ENCODE measurements around the gene DCTN5. TPM values are rescaled to one million over a fixed set of nuclear protein-coding genes. Genes with fewer than 3 reads are reported as not detected.

Gene DCTN5
- total and polyA plus RNA-seq, 4 donors = 9.0 to 44.7 (median 29.1) TPM

GRCh38 chr16:23683487-23683886, 42.2 kb downstream of the DCTN5 start:
- intact Hi-C loops (cut with DNase I) = no loop called here
- Histone ChIP-seq H3K9me3 (ENCODE audit: control insufficient read depth, low read length) (no peaks in the 10 kb centered on the region), H3K4me1 (ENCODE audit: control insufficient read depth in 1 of 2, insufficient read depth in 2 of 2, low read length in 2 of 2) (no peaks in the 10 kb centered on the region), H3K36me3 (ENCODE audit: control insufficient read depth in 1 of 2, insufficient read depth in 2 of 2, low read length in 1 of 2) (peaks cover 0 to 2% of the 10 kb centered on the region in 2 donors), H3K4me3 (ENCODE audit: low read length in 2 of 2) (no peak overlapping the region), H3K27me3 (ENCODE audit: control insufficient read depth in 1 of 2, insufficient read depth in 2 of 2, low read length in 1 of 2) (no peaks in the 10 kb centered on the region), H3K27ac (ENCODE audit: low read depth in 1 of 2, low read length in 2 of 2) (no peak overlapping the region)
- DNase-seq = no peak
- WGBS, 2 donors = 92 to 97% methylated on average over 3 of the region's 3 CpGs
- no peak for ATAC-seq (ENCODE audit: low FRiP score)

DNA sequence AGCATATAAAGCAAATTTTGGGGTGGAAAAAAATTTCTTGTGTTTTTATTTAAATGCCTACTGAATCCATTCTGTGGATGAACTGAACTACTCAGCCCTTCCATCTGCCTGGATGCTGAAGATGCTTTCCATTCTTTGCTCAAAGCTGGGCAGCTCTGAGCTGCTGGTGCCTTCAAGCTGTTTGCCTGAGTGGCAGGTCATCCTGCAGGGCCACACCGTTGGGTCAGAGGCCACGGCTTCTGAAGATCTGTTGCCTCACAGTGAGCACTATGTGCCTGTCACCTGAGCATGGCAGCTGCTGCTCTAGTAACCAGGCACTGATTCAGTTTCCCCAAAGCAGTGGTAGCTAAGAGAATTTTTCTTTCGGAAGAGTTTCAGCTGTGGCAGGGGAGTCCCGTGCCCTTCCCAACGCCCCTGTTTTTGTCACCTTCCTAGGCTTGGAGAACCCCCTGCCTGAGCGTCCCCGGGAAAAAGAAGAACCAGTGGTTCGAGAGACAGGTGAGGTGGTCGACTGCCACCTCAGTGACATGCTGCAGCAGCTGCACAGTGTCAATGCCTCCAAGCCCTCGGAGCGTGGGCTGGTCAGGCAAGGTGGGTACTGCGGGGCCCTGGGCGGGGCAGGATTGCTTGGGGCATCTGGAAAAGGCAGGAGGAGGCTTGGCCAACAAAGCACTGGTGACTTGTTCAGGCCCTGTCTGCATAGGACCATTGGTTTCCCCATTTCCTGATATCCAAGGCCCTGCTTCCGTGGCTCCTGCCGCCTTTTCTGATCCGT, 46.0 kb downstream of the DCTN5 start:
- Histone ChIP-seq H3K4me3 (ENCODE audit: low read length in 2 of 2) (no peak overlapping the region), H3K4me1 (ENCODE audit: control insufficient read depth in 1 of 2, insufficient read depth in 2 of 2, low read length in 2 of 2) (no peaks in the 10 kb centered on the region), H3K36me3 (ENCODE audit: control insufficient read depth in 1 of 2, insufficient read depth in 2 of 2, low read length in 1 of 2) (peaks cover 0 to 8% of the 10 kb centered on the region in 2 donors), H3K27ac (ENCODE audit: low read depth in 1 of 2, low read length in 2 of 2) (no peak overlapping the region), H3K27me3 (ENCODE audit: control insufficient read depth in 1 of 2, insufficient read depth in 2 of 2, low read length in 1 of 2) (no peaks in the 10 kb centered on the region), H3K9me3 (ENCODE audit: control insufficient read depth, low read length) (no peaks in the 10 kb centered on the region)
- DNase-seq (no peak), ATAC-seq (ENCODE audit: low FRiP score) (no peak)
- 95 to 96% methylated on average over 16 of the region's 16 CpGs for WGBS, 2 donors
- intact Hi-C loops (cut with DNase I) = no loop called here

DNA sequence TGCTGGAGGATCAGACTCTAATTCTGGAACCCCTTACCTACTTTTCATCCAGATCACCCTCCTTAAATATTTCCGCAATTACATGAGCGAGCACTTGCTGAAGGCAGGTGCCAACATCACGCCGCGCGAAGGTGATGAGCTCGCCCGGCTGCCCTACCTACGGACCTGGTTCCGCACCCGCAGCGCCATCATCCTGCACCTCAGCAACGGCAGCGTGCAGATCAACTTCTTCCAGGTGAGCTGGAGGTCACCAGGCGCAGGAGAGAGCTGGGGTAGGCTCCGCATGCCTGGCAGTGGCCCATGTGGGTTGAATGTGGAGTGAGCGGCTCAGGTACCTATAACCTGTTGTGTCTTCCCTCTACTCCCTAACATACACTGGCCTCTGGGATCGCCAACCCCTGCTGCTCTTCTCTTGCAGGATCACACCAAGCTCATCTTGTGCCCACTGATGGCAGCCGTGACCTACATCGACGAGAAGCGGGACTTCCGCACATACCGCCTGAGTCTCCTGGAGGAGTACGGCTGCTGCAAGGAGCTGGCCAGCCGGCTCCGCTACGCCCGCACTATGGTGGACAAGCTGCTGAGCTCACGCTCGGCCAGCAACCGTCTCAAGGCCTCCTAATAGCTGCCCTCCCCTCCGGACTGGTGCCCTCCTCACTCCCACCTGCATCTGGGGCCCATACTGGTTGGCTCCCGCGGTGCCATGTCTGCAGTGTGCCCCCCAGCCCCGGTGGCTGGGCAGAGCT, 48.3 kb downstream of the DCTN5 start:
- DNase-seq (no peak), ATAC-seq (ENCODE audit: low FRiP score) (no peak)
- Histone ChIP-seq H3K4me3 (ENCODE audit: low read length in 2 of 2) (no peak overlapping the region), H3K4me1 (ENCODE audit: control insufficient read depth in 1 of 2, insufficient read depth in 2 of 2, low read length in 2 of 2) (no peaks in the 10 kb centered on the region), H3K36me3 (ENCODE audit: control insufficient read depth in 1 of 2, insufficient read depth in 2 of 2, low read length in 1 of 2) (peaks cover 0 to 8% of the 10 kb centered on the region in 2 donors), H3K27ac (ENCODE audit: low read depth in 1 of 2, low read length in 2 of 2) (no peak overlapping the region), H3K27me3 (ENCODE audit: control insufficient read depth in 1 of 2, insufficient read depth in 2 of 2, low read length in 1 of 2) (no peaks in the 10 kb centered on the region), H3K9me3 (ENCODE audit: control insufficient read depth, low read length) (no peaks in the 10 kb centered on the region)
- intact Hi-C loops (cut with DNase I) = no loop called here
- WGBS, 2 donors = 96 to 97% methylated on average over 36 of the region's 36 CpGs

DNA sequence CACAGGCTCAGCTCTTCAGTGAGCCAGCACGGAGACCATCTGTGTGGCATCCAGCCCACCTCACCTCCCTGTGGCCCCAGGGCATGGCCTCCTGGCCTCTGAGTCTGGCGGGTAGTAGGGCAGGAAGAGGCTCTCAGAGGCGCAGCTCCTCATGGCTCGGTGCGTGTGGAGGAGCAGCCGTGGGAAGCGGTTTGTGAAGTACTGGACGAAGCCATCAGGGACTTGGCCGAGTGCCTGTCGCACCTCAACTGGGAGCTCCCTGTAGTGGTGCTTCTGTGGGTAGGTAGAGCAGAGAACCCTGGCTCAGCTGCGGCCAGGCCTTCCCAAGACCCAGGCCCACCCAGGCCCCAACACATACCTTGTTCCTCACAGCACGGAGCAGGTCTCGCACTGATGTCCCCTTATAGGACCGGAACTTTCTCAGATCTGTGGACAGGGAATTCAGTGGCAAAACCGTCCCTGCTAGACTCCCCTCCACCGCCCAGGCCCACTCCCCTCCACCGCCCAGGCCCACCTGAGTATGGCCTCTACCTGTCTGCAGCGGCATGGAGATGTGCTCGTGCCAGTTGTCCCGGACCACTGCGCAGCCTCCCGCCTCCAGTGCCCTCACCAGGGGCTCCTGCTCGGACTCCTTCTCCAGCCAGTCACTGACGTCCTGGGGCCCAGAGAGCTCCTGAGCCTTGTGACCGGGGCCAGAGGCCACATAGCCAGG, 49.7 kb downstream of the DCTN5 start:
- H3K36me3 ChIP-seq (ENCODE audit: control insufficient read depth in 1 of 2, insufficient read depth in 2 of 2, low read length in 1 of 2) = peaks cover 0 to 8% of the 10 kb centered on the region in 2 donors
- H3K4me3 ChIP-seq (ENCODE audit: low read length in 2 of 2) = no peak overlapping the region
- H3K27ac ChIP-seq (ENCODE audit: low read depth in 1 of 2, low read length in 2 of 2) = no peak overlapping the region
- no peaks in the 10 kb centered on the region for H3K9me3 ChIP-seq (ENCODE audit: control insufficient read depth, low read length)
- ATAC-seq (ENCODE audit: low FRiP score) = peak; percentile 40
- intact Hi-C loops (cut with DNase I) = no loop called here
- DNase-seq = peak in 1 of 2 donors; percentile 65
- no peaks in the 10 kb centered on the region for H3K27me3 ChIP-seq (ENCODE audit: control insufficient read depth in 1 of 2, insufficient read depth in 2 of 2, low read length in 1 of 2)
- 95% methylated on average over 25 of the region's 25 CpGs for WGBS, 2 donors
- H3K4me1 ChIP-seq (ENCODE audit: control insufficient read depth in 1 of 2, insufficient read depth in 2 of 2, low read length in 2 of 2) = no peaks in the 10 kb centered on the region

DNA sequence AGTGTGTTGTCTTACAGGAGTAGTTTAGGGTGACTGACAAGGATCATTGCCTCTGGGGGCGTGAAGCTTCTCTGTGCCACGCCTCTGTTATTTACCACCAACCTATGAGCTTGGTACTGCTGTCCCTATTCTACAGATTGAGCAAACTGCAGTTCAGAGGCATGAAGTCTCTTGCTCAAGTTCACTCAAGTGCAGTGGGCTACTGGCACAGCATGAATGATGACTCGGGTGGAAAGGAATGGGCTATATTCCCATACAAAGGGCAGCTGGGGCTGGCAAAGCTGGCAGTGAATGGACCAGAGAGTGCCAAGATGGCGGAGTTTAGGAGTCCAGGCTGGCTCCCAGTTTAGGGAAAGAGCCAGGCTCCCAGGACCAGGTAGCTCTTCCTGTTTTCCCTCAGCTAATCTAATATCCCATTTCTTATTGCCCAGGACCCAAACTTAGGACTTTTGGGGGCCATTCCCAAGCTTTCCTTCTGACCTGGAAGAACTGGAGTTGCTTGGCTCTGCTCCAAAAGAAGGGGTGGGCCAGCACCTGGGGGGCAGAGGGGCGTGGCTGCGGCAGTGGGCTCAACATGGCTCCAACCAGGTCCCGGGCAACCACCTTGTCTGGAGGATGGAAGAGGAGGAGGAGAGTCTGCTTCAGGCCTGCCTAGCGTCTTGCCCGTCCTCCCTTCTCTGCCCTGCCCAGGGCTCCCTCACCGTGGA, 50.4 kb downstream of the DCTN5 start:
- Histone ChIP-seq H3K27me3 (ENCODE audit: control insufficient read depth in 1 of 2, insufficient read depth in 2 of 2, low read length in 1 of 2) (no peaks in the 10 kb centered on the region), H3K4me3 (ENCODE audit: low read length in 2 of 2) (no peak overlapping the region), H3K27ac (ENCODE audit: low read depth in 1 of 2, low read length in 2 of 2) (no peak overlapping the region), H3K9me3 (ENCODE audit: control insufficient read depth, low read length) (no peaks in the 10 kb centered on the region), H3K4me1 (ENCODE audit: control insufficient read depth in 1 of 2, insufficient read depth in 2 of 2, low read length in 2 of 2) (no peaks in the 10 kb centered on the region), H3K36me3 (ENCODE audit: control insufficient read depth in 1 of 2, insufficient read depth in 2 of 2, low read length in 1 of 2) (peaks cover 0 to 8% of the 10 kb centered on the region in 2 donors)
- WGBS, 2 donors = 75 to 76% methylated on average over 10 of the region's 10 CpGs
- DNase-seq (peak in 1 of 2 donors; percentile 48), ATAC-seq (ENCODE audit: low FRiP score) (no peak)
- intact Hi-C loops (cut with DNase I) = no loop called here

DNA sequence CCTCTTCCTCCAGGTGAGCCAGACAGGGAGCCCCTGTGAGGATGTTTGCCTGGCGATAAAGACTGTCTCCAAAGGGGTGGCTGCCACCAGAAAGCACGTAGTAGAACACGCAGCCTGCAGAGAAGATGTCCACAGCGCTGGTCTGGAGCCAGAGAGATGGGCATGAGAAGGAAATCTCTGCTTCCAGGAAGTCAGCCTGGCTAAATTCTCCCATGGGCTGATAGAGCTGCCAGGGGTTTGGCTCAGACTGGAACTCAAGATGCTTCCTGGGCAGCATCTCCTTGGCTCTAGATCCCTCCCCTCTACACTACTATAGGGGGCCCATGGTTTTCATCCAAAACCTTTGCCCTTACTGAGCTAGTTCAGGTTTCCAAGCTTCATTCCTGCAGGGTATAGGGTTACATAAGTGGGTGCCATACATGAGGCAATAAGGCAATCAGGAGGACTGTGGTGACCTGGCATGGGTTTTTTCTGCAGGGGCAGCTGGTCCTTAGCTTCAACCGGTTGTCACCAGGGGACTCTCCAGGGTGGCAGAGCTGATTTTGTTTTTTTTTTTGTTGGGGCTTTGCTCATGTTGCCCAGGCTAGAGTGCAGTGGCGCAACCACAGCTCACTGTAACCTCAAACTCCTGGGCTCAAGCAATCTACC, 51.0 kb downstream of the DCTN5 start:
- Histone ChIP-seq H3K27ac (ENCODE audit: low read depth in 1 of 2, low read length in 2 of 2) (no peak overlapping the region), H3K9me3 (ENCODE audit: control insufficient read depth, low read length) (no peaks in the 10 kb centered on the region), H3K4me3 (ENCODE audit: low read length in 2 of 2) (no peak overlapping the region), H3K36me3 (ENCODE audit: control insufficient read depth in 1 of 2, insufficient read depth in 2 of 2, low read length in 1 of 2) (peaks cover 0 to 8% of the 10 kb centered on the region in 2 donors), H3K4me1 (ENCODE audit: control insufficient read depth in 1 of 2, insufficient read depth in 2 of 2, low read length in 2 of 2) (no peaks in the 10 kb centered on the region), H3K27me3 (ENCODE audit: control insufficient read depth in 1 of 2, insufficient read depth in 2 of 2, low read length in 1 of 2) (no peaks in the 10 kb centered on the region)
- intact Hi-C loops (cut with DNase I) = no loop called here
- WGBS, 2 donors = 95 to 98% methylated on average over 6 of the region's 6 CpGs
- ATAC-seq (ENCODE audit: low FRiP score) (no peak), DNase-seq (peak in 1 of 2 donors; percentile 21)

DNA sequence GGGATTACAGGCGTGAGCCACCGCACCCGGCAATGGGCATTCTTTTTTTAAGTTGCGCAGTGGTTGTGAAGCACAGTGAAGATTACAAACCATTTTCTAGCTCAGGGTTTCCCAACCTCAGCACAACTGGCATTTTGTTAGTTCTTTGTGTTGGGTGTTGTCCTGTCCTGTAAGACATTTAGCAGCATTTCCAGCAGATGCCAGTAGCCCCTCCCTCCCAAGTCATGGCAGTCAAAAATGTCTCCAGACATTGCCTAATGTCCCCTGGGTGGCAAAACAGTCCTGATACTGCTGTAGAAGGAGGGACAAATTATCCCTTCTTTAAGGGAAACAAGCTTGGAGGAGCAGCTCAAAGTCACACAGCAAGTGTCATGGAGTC, 53.0 kb downstream of the DCTN5 start:
- no peaks in the 10 kb centered on the region for H3K9me3 ChIP-seq (ENCODE audit: control insufficient read depth, low read length)
- intact Hi-C loops (cut with DNase I) = no loop called here
- H3K4me3 ChIP-seq (ENCODE audit: low read length in 2 of 2) = no peak overlapping the region
- peaks cover 0 to 7% of the 10 kb centered on the region in 2 donors for H3K36me3 ChIP-seq (ENCODE audit: control insufficient read depth in 1 of 2, insufficient read depth in 2 of 2, low read length in 1 of 2)
- 96 to 98% methylated on average over 4 of the region's 4 CpGs for WGBS, 2 donors
- no peak overlapping the region for H3K27ac ChIP-seq (ENCODE audit: low read depth in 1 of 2, low read length in 2 of 2)
- DNase-seq = no peak
- ATAC-seq (ENCODE audit: low FRiP score) = no peak
- no peaks in the 10 kb centered on the region for H3K27me3 ChIP-seq (ENCODE audit: control insufficient read depth in 1 of 2, insufficient read depth in 2 of 2, low read length in 1 of 2)
- H3K4me1 ChIP-seq (ENCODE audit: control insufficient read depth in 1 of 2, insufficient read depth in 2 of 2, low read length in 2 of 2) = no peaks in the 10 kb centered on the region
